HG02870 (cell line): ENCODE results near the gene LRRC41.
"Not testable (repeated sequence)": the region's sequence is repeated elsewhere in the genome, so short reads cannot be mapped to it uniquely, and the experiment has no call there.

ENCODE experiments used
- ATAC-seq: cut with Tn5 transposase; IDR thresholded peaks from one replicate; pipeline ENCODE4 v1.9.1; 2021; ENCODE audit warnings: mild to moderate bottlenecking, moderate library complexity; ENCODE audit not compliant: unreplicated experiment

LRRC41 gene

GRCh38 chr1:46325285-46326076, 22.1 kb upstream of the LRRC41 start:
- peak; percentile 49 for ATAC-seq

GRCh38 chr1:46322191-46322590, 18.8 kb upstream of the LRRC41 start:
- ATAC-seq = not testable (repeated sequence)

- not testable (repeated sequence) for ATAC-seq
These were observed 16.8 kb upstream of the LRRC41 start for GRCh38 chr1:46319960-46320914.

- not testable (repeated sequence) for ATAC-seq
These were observed 15.9 kb upstream of the LRRC41 start for GRCh38 chr1:46319301-46319700.

- no peak for ATAC-seq
These were observed 13.9 kb upstream of the LRRC41 start for GRCh38 chr1:46317323-46317722.

GRCh38 chr1:46315669-46316403, 12.4 kb upstream of the LRRC41 start:
- ATAC-seq = no peak

- no peak for ATAC-seq
These were observed 6.9 kb upstream of the LRRC41 start for GRCh38 chr1:46310321-46310720.

- no peak for ATAC-seq
These were observed 6.2 kb upstream of the LRRC41 start for GRCh38 chr1:46309401-46310159.

GRCh38 chr1:46306159-46306530, 2.7 kb upstream of the LRRC41 start:
- ATAC-seq = no peak

- ATAC-seq = no peak
These were observed 483 bp upstream of the LRRC41 start for GRCh38 chr1:46303872-46304326.

GRCh38 chr1:46302641-46303037, 777 bp downstream of the LRRC41 start:
- ATAC-seq = peak; percentile 5

- ATAC-seq = no peak
These were observed 1.4 kb downstream of the LRRC41 start for GRCh38 chr1:46301808-46302640.

- ATAC-seq = no peak
These were observed 2.0 kb downstream of the LRRC41 start for GRCh38 chr1:46301406-46301807.

GRCh38 chr1:46300673-46301405, 2.6 kb downstream of the LRRC41 start:
- no peak for ATAC-seq

- no peak for ATAC-seq
These were observed 5.0 kb downstream of the LRRC41 start for GRCh38 chr1:46298387-46298786.

GRCh38 chr1:46295306-46295705, 8.1 kb downstream of the LRRC41 start:
- ATAC-seq = no peak

GRCh38 chr1:46289976-46290375, 13.4 kb downstream of the LRRC41 start:
- ATAC-seq = no peak

- no peak for ATAC-seq
These were observed 14.3 kb downstream of the LRRC41 start for GRCh38 chr1:46289134-46289494.
